DOHH2 (cell line): ENCODE results near the gene MYG1.

Experiments used
- H3F3A ChIP-seq: fragments of 200-600 bp; sonication (generic), shearing (Covaris generic); 2 replicates; pipeline ENCODE4 v1.6.0; 2016; ENCODE audit warnings: antibody characterized with exemption, mild to moderate bottlenecking; ENCODE audit not compliant: control insufficient read depth, insufficient read depth
- H3K27ac ChIP-seq: fragments of 200-600 bp; sonication (generic); 2 replicates; pipeline ENCODE4 v1.5.1; 2014; ENCODE audit warnings: low read depth, mild to moderate bottlenecking, low read length, moderate library complexity
- H3K27me3 ChIP-seq: fragments of 200-600 bp; sonication (generic); 2 replicates; pipeline ENCODE4 v1.6.1; 2014; ENCODE audit warnings: mild to moderate bottlenecking, low read length, mixed read lengths; ENCODE audit not compliant: control insufficient read depth
- H3K36me3 ChIP-seq: fragments of 200-600 bp; sonication (generic); 2 replicates; pipeline ENCODE4 v1.6.1; 2014; ENCODE audit warnings: mild to moderate bottlenecking, low read length, moderate library complexity, mixed read lengths; ENCODE audit not compliant: control insufficient read depth
- H3K4me1 ChIP-seq: fragments of 200-600 bp; sonication (generic); 2 replicates; pipeline ENCODE4 v1.6.1; 2014; ENCODE audit warnings: mild to moderate bottlenecking, low read length, mixed read lengths; ENCODE audit not compliant: control insufficient read depth
- H3K4me2 ChIP-seq: fragments of 200-600 bp; sonication (generic); 2 replicates; pipeline ENCODE4 v1.6.0; 2014; ENCODE audit warnings: mild to moderate bottlenecking, low read length, moderate library complexity
- H3K4me3 ChIP-seq: fragments of 200-600 bp; sonication (generic); 2 replicates; pipeline ENCODE4 v1.5.1; 2014; ENCODE audit warnings: mild to moderate bottlenecking, low read length, mixed read lengths
- H3K79me2 ChIP-seq: fragments of 200-600 bp; sonication (generic); 2 replicates; pipeline ENCODE4 v1.6.1; 2014; ENCODE audit warnings: mild to moderate bottlenecking, low read length, mixed read lengths; ENCODE audit not compliant: control insufficient read depth
- H3K9me2 ChIP-seq: fragments of 200-600 bp; sonication (generic); replicated peaks from 2 replicates; pipeline ENCODE4 v1.6.1; 2014; ENCODE audit warnings: mild to moderate bottlenecking, low read length, mixed read lengths; ENCODE audit not compliant: control insufficient read depth
- H3K9me3 ChIP-seq: fragments of 200-600 bp; sonication (generic); 2 replicates; pipeline ENCODE4 v1.6.1; 2014; ENCODE audit warnings: antibody characterized with exemption, low read length, mixed read lengths; ENCODE audit not compliant: control insufficient read depth, insufficient read depth
- H4K20me1 ChIP-seq: fragments of 200-600 bp; sonication (generic); 2 replicates; pipeline ENCODE4 v1.6.0; 2014; ENCODE audit warnings: low read depth, mild to moderate bottlenecking, antibody characterized with exemption, low read length, moderate library complexity; ENCODE audit not compliant: control insufficient read depth, insufficient read depth
- CTCF ChIP-seq: fragments of 200-600 bp; sonication (generic); IDR thresholded peaks from one replicate; pipeline ENCODE4 v1.5.1; 2014; ENCODE audit warnings: antibody characterized with exemption, mild to moderate bottlenecking, low read depth, low read length; ENCODE audit not compliant: poor library complexity, severe bottlenecking
- EZH2phosphoT487 ChIP-seq: fragments of 200-600 bp; sonication (generic); IDR thresholded peaks from 2 replicates; pipeline ENCODE4 v1.6.1; 2017; ENCODE audit warnings: borderline replicate concordance, mild to moderate bottlenecking, antibody characterized with exemption, low read length, moderate library complexity, mixed read lengths

Gene MYG1

DNA sequence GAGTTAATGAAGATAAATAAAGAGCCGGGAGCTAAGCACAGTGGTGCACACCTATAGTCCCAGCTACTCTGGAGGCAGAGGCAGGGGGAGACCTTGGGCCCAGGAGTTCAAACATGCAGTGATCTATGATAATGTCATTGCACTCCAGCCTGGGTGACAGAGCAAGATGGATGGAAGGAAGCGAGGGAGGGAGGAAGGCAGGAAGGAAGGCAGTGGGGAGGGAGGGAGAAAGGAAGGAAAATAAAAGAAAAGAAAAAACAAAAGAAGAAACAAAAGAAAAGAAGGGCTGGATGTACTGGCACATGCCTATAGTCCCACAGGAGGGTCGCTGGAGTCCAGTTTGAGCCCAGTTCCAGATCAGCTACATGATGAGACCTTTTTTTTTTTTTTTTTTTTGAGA, 55.6 kb downstream of the MYG1 start:
- Histone ChIP-seq H4K20me1 (no peaks in the 10 kb centered on the region), H3K4me2 (no peak overlapping the region), H3K9me3 (no peaks in the 10 kb centered on the region), H3K27ac (no peak overlapping the region), H3K36me3 (no peaks in the 10 kb centered on the region), H3K4me3 (no peak overlapping the region), H3K4me1 (peaks cover 7% of the 10 kb centered on the region), H3K27me3 (no peaks in the 10 kb centered on the region), H3K79me2 (no peaks in the 10 kb centered on the region), H3F3A (no peaks in the 10 kb centered on the region), H3K9me2 (no peaks in the 10 kb centered on the region)
- TF ChIP-seq EZH2phosphoT487, result no peak
- TF ChIP-seq CTCF, result no peak
